Mesendoderm (in vitro differentiated cells): ENCODE measurements around the gene MUC20.
"Not testable (repeated sequence)": the region's sequence is repeated elsewhere in the genome, so short reads cannot be mapped to it uniquely, and the experiment has no call there.

Source experiments
- DNase-seq: peaks from one replicate; pipeline ENCODE4 v3.0.0; 2013
- H2AK5ac ChIP-seq: 2 replicates; pipeline ENCODE4 v1.6.1; 2013; ENCODE audit warnings: low read length, inconsistent platforms
- H2BK120ac ChIP-seq: 2 replicates; pipeline ENCODE4 v1.6.1; 2013; ENCODE audit warnings: low read depth, mild to moderate bottlenecking, low read length, moderate library complexity, mixed read lengths
- H2BK15ac ChIP-seq: replicated peaks from 2 replicates; pipeline ENCODE4 v1.6.1; 2013; ENCODE audit warnings: low read depth, mild to moderate bottlenecking, moderate library complexity
- H2BK5ac ChIP-seq: 2 replicates; pipeline ENCODE4 v1.6.1; 2013; ENCODE audit warnings: low read length, inconsistent platforms
- H3K18ac ChIP-seq: 2 replicates; pipeline ENCODE4 v1.6.1; 2013; ENCODE audit warnings: mild to moderate bottlenecking, low read length, mixed read lengths
- H3K23ac ChIP-seq: one replicate; pipeline ENCODE4 v1.6.1; 2013; ENCODE audit warnings: low read length
- H3K27ac ChIP-seq: 2 replicates; pipeline ENCODE4 v1.5.1; 2013; ENCODE audit warnings: low read depth, mild to moderate bottlenecking, inconsistent platforms, low read length, moderate library complexity
- H3K27me3 ChIP-seq: 2 replicates; pipeline ENCODE4 v1.6.1; 2013; ENCODE audit warnings: low read length, control low read depth, mild to moderate bottlenecking, inconsistent platforms; ENCODE audit not compliant: insufficient read depth, poor library complexity
- H3K36me3 ChIP-seq: 2 replicates; pipeline ENCODE4 v1.6.1; 2013; ENCODE audit warnings: low read length, inconsistent platforms; ENCODE audit not compliant: control insufficient read depth, insufficient read depth
- H3K4ac ChIP-seq: one replicate; pipeline ENCODE4 v1.6.1; 2013; ENCODE audit warnings: low read depth, mild to moderate bottlenecking, low read length, moderate library complexity
- H3K4me1 ChIP-seq: 2 replicates; pipeline ENCODE4 v1.6.1; 2013; ENCODE audit warnings: low read depth, low read length, inconsistent platforms; ENCODE audit not compliant: control insufficient read depth
- H3K4me2 ChIP-seq: 2 replicates; pipeline ENCODE4 v1.6.1; 2013; ENCODE audit warnings: low read length
- H3K4me3 ChIP-seq: 2 replicates; pipeline ENCODE4 v1.5.1; 2013; ENCODE audit warnings: mild to moderate bottlenecking, low read length
- H3K56ac ChIP-seq: one replicate; pipeline ENCODE4 v1.6.1; 2013; ENCODE audit warnings: low read length
- H3K79me1 ChIP-seq: 2 replicates; pipeline ENCODE4 v1.6.1; 2013; ENCODE audit warnings: low read length, inconsistent platforms
- H3K79me2 ChIP-seq: 2 replicates; pipeline ENCODE4 v1.6.1; 2013; ENCODE audit warnings: mild to moderate bottlenecking, low read length; ENCODE audit not compliant: control insufficient read depth, insufficient read depth
- H3K9ac ChIP-seq: 2 replicates; pipeline ENCODE4 v1.6.1; 2013; ENCODE audit warnings: low read length, inconsistent platforms
- H4K5ac ChIP-seq: one replicate; pipeline ENCODE4 v1.6.1; 2013; ENCODE audit warnings: low read length
- H4K8ac ChIP-seq: one replicate; pipeline ENCODE4 v1.6.1; 2013; ENCODE audit warnings: low read depth, mild to moderate bottlenecking, control low read depth, low read length, moderate library complexity
- WGBS: extraction: QIAGEN DNeasy Blood & Tissue Kit; methylation state at CpG from one replicate; pipeline ENCODE4 v1.1.7; 2013; ENCODE audit warnings: low lambda C conversion rate, missing lambda C conversion rate; ENCODE audit not compliant: insufficient coverage; ENCODE audit errors: extremely low coverage; 5-methylcytosine and 5-hydroxymethylcytosine counted together

Gene MUC20

GRCh38 chr3:195768831-195769303 is 48.1 kb downstream of the MUC20 start:
- Histone ChIP-seq H3K9ac (no peak overlapping the region), H3K79me1 (no peaks in the 10 kb centered on the region), H2AK5ac (no peak overlapping the region), H3K23ac (no peak overlapping the region), H3K4ac (no peak overlapping the region), H3K4me3 (no peak overlapping the region), H2BK15ac (no peak overlapping the region), H3K79me2 (no peaks in the 10 kb centered on the region), H2BK120ac (no peak overlapping the region), H3K4me2 (no peak overlapping the region), H3K4me1 (no peaks in the 10 kb centered on the region), H3K36me3 (no peaks in the 10 kb centered on the region), H3K18ac (no peak overlapping the region), H3K56ac (no peak overlapping the region), H4K5ac (no peak overlapping the region), H3K27ac (no peak overlapping the region), H2BK5ac (no peak overlapping the region), H4K8ac (no peak overlapping the region), H3K27me3 (no peaks in the 10 kb centered on the region)
- no peak for DNase-seq
- no CpG with 5 or more reads among the region's 17 CpGs for WGBS

GRCh38 chr3:195769551-195769950 is 48.8 kb downstream of the MUC20 start:
- Histone ChIP-seq H2BK5ac (no peak overlapping the region), H4K5ac (no peak overlapping the region), H3K56ac (no peak overlapping the region), H3K4me3 (no peak overlapping the region), H3K79me1 (no peaks in the 10 kb centered on the region), H3K4me1 (no peaks in the 10 kb centered on the region), H3K18ac (no peak overlapping the region), H3K36me3 (no peaks in the 10 kb centered on the region), H3K4me2 (no peak overlapping the region), H2BK15ac (no peak overlapping the region), H3K79me2 (no peaks in the 10 kb centered on the region), H3K9ac (no peak overlapping the region), H2BK120ac (no peak overlapping the region), H3K23ac (no peak overlapping the region), H4K8ac (no peak overlapping the region), H3K27ac (no peak overlapping the region), H3K4ac (no peak overlapping the region), H3K27me3 (no peaks in the 10 kb centered on the region), H2AK5ac (no peak overlapping the region)
- DNase-seq = no peak
- WGBS = no CpG with 5 or more reads among the region's 10 CpGs

GRCh38 chr3:195770081-195770840 is 49.5 kb downstream of the MUC20 start:
- H3K23ac ChIP-seq = no peak overlapping the region
- no peak overlapping the region for H2BK15ac ChIP-seq
- no peak for DNase-seq
- no peak overlapping the region for H2BK120ac ChIP-seq
- H3K27ac ChIP-seq = no peak overlapping the region
- no peak overlapping the region for H3K56ac ChIP-seq
- H3K4me1 ChIP-seq = no peaks in the 10 kb centered on the region
- no peak overlapping the region for H4K5ac ChIP-seq
- H3K27me3 ChIP-seq = no peaks in the 10 kb centered on the region
- H2AK5ac ChIP-seq = no peak overlapping the region
- no peaks in the 10 kb centered on the region for H3K36me3 ChIP-seq
- H2BK5ac ChIP-seq = no peak overlapping the region
- no peak overlapping the region for H3K9ac ChIP-seq
- no peaks in the 10 kb centered on the region for H3K79me1 ChIP-seq
- no peak overlapping the region for H3K4me3 ChIP-seq
- H3K4ac ChIP-seq = no peak overlapping the region
- H4K8ac ChIP-seq = no peak overlapping the region
- no peak overlapping the region for H3K18ac ChIP-seq
- no peaks in the 10 kb centered on the region for H3K79me2 ChIP-seq
- H3K4me2 ChIP-seq = no peak overlapping the region
- no CpG with 5 or more reads among the region's 16 CpGs for WGBS

GRCh38 chr3:195770841-195771645 is 50.3 kb downstream of the MUC20 start:
- not testable (repeated sequence) for H3K23ac ChIP-seq, DNase-seq

GRCh38 chr3:195771646-195772300 is 51.0 kb downstream of the MUC20 start:
- no peak for DNase-seq
- H3K79me1 ChIP-seq = no peaks in the 10 kb centered on the region
- H4K5ac ChIP-seq = no peak overlapping the region
- no CpG with 5 or more reads among the region's 14 CpGs for WGBS
- no peak overlapping the region for H3K9ac ChIP-seq
- H2AK5ac ChIP-seq = no peak overlapping the region
- H3K18ac ChIP-seq = no peak overlapping the region
- H3K4me1 ChIP-seq = no peaks in the 10 kb centered on the region
- H3K27ac ChIP-seq = no peak overlapping the region
- H2BK5ac ChIP-seq = no peak overlapping the region
- H4K8ac ChIP-seq = no peak overlapping the region
- H3K4me3 ChIP-seq = no peak overlapping the region
- H3K4ac ChIP-seq = no peak overlapping the region
- no peak overlapping the region for H2BK15ac ChIP-seq
- no peak overlapping the region for H3K23ac ChIP-seq
- no peaks in the 10 kb centered on the region for H3K79me2 ChIP-seq
- no peaks in the 10 kb centered on the region for H3K27me3 ChIP-seq
- H2BK120ac ChIP-seq = no peak overlapping the region
- no peaks in the 10 kb centered on the region for H3K36me3 ChIP-seq
- H3K56ac ChIP-seq = no peak overlapping the region
- H3K4me2 ChIP-seq = no peak overlapping the region

More at GRCh38 chr3:195770841-195771645, 50.3 kb downstream of the MUC20 start:
- not testable (repeated sequence) for H2BK15ac ChIP-seq, H3K4ac ChIP-seq, H3K56ac ChIP-seq, H3K27me3 ChIP-seq, H2BK120ac ChIP-seq, H3K4me1 ChIP-seq, H2BK5ac ChIP-seq, H3K36me3 ChIP-seq, H3K27ac ChIP-seq, H4K8ac ChIP-seq, H3K4me3 ChIP-seq, H3K9ac ChIP-seq, H2AK5ac ChIP-seq, H3K4me2 ChIP-seq, H3K79me2 ChIP-seq, H4K5ac ChIP-seq, H3K18ac ChIP-seq, H3K79me1 ChIP-seq
- no CpG with 5 or more reads among the region's 28 CpGs for WGBS
